NAMALWA (cell line): Measurements from ENCODE around the gene RAET1L.
"Not testable (repeated sequence)": the region's sequence is repeated elsewhere in the genome, so short reads cannot be mapped to it uniquely, and the experiment has no call there.

Source experiments
- DNase-seq: peaks from one replicate; pipeline ENCODE4 v3.0.0-alpha.2; 2015; ENCODE audit warnings: low spot score

Gene RAET1L

DNA sequence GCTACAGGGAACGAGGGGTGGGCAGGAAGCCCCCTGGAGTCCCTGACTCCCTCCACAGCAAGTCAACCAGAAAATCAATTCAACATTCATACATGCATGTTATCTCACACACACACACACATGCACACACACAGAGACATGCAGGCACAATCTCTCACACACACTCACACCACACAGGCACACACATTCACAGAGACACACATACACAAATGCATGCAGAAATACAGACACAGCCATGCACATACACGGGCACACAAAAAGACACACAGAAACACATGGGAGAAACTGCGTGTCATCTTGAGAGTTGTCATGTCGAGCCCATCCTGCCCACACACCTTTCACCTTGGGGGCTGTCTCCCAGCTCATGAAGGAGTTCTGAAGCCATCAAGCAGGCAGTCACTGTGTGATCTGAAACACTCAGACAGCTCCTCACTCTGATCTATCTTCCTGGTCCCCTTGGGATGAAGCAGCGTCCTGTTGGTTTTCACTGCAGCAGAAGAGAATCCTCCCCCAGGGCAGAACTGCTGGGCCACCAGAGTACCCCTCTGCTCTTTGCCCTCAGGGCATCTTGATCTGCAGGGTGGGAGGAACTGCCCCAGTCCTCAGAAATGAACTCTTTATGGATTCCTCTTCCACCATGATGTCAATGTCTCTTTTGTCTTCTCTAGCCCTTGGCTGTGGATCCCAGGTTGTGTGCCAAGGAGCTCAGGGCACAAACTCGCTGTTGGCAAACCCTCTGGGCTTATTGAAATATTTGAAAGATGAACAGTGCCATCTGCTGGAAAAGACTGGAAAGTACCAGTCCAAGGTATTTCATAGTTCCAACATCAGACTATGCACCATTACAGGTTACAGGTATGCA is 8.8 kb downstream of the RAET1L start:
- DNase-seq: peak; percentile 82

DNA sequence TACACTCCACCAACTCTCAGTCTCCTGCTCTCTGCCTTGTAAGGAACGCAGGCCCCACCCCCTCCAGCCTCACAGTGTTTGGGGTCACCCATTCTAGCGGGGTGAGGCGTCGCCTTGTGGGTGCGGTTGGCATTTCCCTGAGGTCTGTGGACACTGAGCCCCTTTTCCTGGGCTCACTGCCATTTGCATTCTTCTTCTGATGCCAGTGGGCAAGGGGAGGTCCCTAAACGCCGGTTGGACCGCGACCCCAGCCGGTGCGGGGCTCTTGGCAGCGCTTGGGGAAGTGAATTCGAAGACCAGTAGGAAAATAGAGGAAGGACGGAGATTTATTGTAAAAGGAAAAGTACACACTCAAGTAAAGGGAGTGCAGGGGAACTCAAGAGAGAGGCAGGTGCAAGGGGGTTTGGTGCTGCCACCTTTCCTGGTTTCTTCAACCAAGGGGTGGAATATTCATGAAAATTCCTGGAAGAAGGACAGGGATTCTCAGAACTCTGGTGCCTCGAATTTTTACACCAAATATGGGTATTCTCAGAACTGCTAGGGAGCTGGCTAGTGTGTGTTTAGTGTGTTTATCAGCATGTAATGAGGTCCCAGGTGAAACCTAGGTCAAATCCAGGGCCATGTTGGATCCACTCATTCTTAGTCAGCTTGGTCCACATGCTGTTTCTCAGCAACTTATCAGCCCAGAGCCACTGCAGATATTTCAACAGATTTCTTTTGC is 9.9 kb downstream of the RAET1L start:
- DNase-seq: not testable (repeated sequence)

DNA sequence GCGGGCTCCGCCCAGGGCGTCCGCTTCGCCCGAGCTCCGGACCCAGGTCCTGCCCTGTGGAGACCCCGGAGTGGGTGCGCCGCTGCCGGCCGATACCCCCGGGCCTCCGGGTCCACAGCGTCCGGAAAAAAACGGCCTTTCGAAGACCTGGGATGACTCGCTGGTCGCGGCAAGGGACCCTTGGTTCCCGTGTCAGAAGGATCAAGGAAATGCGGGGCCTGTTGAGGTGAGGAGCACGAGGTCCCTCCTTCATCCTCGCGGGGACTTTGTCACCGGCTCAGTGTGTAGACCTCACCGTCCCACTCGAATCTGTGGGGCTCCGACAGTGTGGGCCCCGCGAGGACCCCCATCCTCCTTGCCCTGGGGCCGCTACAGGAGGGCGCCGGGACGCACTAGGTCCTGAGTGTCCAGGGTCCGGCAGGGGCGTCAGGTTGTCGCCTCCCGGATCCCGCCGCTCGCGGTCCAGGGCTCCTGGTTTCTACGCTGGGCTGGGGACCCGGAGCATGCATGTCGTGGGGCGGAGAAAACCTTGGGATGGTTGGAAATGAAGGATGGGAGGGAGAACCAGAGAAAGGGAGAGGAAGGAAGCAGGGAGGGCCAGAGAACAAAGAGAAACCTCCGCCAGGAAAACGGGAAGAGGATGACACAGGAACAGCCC is 10.6 kb downstream of the RAET1L start:
- DNase-seq: not testable (repeated sequence)

DNA sequence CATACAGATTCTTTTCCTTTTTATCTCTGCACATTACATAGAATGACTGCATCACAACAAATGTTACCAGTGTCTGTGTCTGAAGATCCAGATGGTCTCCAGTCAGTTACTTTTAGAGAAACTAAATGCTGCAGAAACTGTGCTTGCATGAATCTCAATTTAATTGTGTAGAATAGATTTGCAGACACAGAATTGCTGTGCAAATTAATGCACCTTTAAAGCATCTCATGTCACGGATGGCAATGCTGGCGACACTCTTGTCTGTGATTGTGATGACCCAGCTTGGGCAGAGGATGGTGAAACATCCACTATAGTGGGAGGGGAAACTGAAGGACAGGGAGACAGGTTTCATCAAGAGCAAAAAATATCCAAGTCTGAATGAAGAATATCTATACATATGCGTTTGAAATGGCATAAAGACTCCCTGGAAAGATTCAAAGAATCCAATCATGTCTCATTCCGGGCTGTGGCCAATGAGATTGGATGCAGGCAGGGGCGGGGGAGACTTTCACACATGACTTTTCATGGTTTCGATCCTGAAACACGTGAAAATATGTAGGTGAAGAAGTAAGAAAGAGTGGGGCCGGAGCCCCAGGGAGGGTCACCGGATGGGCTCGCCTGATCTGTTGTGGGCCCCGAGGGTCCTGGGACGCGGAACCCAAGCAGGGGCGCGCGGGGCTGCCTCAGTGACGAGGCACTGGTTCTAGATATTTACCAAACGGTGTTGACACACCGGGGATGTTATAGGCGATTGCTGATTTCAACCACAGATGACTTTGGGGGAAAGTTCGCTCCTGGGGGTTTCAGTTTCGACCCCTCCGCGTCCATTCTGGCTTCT is 11.3 kb downstream of the RAET1L start:
- not testable (repeated sequence) for DNase-seq

DNA sequence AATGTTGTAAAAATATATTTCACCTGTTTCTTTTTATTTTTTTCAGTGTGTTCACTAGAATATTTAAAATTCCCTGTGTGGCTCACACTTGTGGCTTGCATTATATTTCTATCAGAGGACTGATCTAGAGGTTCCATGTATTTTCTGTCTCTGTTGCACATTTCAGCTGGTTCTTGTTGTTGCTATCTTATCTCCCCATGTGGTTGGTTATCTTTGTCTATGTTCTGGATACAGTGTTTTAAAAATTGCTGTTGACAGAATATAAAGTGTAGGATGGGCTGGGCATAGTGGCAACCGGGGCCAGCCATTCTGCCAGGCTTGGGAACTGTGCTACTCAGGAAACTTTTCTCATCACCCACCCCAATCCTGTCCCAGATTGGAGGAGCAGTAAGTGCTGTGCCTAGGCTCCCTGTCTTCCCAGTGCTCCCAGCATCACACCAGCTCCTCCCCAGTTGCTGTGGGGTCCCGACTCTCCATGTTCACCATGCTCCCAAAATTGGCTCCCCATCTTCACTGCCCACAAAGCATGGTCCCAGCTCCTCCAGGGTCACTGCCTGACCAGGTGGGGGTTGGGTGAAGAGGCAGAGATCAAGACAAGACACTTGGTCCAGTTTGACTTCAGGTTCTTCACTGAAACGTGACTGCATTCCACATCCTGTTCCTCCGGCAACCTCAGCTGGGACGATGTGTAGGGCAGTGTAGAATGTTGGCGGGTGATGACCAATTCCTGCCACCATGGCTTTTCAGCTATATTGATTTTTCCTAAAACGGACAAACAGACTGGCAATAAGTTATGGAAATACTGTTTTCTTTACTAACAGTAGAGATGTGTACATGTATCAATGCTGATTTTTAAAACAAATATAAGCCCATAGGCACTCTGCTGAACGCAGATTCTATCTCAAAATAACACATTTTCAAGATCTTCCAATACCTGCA is 12.2 kb downstream of the RAET1L start:
- not testable (repeated sequence) for DNase-seq

DNA sequence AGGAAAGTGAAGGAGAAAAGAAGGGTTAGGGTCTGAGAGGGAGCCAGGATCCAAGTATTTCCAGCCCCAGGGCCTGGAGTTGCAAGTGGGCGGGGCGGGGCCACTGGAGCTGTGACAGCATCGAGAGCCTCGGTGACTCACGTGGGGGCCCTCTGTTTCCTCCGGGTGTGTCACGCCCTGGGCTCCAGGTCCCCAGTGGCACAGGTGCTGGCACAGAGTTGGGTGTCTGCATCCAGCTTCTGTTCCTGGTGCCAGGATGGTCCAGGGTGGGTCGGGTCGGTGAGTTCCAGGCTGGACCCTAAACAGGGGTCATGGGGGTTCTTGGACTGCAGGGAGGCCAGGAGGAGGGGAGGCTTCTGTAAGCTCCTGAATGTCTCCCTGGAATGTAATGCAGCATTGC is 16.7 kb downstream of the RAET1L start:
- DNase-seq: no peak

DNA sequence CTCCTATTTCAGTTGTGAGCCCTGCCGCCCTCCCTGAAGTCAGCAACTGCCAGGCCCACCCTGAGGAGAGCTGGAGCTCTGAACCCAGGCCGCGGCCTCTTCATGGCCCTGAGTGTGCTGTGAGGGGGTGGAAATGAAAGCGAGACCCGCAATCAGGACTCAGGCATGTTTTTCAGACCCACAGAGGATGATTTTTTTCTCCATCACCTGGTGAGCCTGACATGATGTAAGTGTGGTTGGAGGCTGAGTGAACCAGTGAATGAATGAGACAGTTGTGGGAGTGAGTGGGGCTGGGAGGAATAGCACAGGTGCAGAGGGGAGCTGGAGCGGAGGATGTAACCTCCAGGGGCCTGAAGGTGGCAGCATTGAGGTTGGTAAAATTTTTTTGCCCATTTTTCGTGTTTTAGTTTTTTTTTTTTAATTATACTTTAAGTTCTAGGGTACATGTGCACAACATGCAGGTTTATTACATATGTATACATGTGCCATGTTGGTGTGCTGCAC is 18.3 kb downstream of the RAET1L start:
- DNase-seq: peak; percentile 69

DNA sequence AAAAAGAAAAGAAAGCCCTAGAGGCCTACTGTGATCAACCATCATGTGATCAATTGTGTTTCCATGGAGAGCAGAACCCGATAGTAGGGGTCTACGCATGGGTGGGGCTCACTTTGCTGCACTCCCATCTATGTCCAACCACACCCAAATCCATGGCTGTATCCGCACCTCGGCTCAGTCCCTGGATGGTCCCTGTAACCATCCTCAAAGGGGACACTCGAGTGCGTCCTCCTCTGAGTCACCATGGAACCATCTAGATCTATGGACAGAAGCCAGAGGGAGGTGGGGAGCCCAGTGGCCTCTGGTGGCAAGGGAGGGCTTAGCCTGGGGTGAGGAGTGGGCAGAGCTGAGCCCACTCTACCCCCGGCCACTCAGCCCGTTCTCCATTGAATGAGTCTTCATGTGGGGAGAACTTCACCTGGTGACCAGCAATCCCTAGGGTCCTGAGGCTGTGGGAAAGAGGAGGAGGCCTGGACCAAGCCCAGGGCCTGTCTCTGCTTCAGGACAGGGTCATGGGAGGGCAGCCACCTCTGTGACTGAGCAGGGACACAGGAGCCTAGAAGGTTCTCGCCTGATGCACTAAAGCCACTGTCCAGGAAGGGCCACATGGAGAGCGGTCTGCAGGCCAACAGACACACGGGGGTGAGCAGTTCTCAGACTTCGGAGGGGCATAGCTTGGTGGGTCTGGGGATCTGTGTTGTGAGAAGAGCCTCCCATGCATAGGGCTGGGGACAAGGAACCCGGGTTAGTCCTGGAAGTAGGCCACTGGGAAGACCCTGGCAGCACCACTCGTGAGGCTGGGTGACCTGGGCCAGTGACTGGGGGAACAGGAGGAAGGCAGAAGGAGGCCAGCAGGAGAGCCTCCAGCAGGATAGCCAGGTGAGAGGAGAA is 19.3 kb downstream of the RAET1L start:
- no peak for DNase-seq

DNA sequence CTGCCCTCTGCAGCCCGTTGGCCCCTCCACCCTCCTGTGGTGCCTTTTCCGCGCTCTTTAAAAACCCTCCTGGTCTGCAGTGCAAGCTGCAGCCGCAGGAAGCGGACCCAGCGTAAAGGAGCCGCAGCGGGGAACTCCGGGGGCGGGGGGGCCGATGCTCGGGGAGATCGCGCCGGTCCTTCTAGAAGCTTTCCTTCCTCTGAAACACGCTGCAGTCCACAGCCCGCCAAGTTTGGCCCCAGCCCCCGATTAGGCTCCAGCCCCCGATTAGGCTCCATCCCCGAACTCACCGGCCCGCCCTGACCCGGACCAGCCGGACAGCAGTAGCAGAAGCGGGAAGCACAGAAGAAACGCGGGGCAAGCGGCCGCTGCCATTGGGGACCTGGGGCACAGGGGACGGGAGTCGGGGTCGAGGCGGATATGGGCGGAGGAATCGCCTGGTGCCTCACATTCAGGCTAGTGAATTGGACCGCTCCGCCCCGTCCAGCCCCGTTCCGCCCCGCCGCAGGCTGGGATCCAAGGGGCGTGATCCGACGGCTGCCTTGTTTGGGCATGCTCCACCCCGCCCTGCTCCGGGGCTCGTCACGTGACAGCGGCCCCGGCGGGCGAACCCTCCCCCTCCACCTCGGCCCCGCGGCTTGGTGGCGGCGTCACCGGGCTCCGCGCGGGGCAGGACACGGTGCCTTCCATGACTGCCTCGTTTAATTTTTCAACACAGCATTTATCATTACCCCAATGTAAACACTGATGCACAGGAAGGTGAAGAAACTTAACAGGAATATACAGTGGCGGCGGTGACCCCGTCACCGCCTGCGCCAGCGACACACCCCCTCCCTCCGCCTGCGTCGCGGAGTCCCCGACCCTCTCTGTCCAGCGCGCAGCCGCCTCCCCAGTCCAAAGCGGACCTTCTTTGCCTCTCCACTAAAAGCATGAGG is 20.3 kb downstream of the RAET1L start:
- peak; percentile 88 for DNase-seq

DNA sequence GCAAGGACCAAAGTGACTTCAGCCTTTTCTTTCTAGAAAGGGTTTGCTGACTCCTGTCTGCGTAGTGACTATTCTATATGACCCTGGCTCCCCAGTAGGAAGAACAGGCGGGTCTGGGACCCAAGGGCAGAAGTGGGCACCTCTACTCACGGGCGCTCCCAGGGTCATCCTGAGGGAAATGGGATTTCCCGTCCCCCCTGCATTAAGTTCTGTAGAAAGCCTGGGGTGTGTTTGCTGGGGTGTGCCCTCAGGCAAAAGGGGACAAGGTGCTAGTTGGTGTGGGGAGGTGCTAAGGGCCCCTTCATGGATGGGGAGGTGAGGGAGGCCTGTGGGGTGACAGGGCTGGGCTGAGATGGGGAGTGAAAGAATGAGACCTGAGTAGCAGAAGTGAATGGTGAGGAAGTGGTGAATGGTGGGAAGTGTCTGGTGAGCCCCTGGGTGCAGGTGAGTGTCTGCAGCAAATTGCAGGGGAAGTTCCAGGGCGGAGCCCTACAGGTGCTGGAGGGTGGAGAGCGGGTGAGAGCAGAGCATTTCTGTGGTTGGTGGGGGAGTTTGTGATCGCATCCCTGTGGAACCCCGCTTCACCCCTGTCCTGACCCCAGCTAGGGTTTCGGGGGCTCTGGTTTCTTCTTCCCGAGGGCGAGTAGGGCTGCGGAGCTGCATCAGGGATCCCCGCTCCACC is 21.1 kb downstream of the RAET1L start:
- no peak for DNase-seq

DNA sequence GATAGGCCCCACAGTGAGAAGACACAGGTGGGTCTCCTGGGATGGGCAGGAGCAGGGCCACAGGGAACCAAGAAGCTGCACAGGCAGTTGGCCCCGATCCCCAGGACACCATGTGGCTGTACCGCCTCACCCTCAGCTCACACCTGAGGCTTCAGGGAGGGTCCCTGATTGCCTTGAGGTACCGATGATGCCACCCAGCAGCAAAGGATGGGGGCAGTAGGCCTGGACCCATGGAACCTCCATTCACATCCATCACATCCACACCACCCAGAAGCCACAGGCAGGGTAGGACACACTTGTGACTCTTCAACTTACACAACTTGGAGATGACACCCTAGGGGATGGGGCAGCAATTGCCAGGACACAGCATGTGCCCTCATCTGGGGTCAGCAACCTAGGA is 21.7 kb downstream of the RAET1L start:
- DNase-seq: not testable (repeated sequence)

DNA sequence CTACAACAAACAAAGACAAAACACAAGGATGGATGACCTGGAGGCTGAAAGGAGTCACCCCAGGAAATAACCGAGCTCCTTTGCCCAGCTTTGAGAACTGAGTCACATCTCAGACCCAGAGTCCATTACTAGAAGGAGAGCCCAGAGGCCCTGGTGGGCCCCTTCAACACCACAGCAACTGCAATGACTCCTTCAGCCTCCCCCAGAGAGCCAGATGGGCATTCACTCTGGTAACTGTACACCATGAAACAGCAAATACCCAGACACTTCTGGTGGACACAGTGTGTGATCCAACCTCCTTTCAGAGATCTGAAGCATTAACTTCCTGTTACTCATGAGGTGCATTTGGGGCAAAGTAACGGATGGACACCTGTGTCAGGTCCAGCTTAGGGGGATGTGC is 22.6 kb downstream of the RAET1L start:
- DNase-seq: no peak

DNA sequence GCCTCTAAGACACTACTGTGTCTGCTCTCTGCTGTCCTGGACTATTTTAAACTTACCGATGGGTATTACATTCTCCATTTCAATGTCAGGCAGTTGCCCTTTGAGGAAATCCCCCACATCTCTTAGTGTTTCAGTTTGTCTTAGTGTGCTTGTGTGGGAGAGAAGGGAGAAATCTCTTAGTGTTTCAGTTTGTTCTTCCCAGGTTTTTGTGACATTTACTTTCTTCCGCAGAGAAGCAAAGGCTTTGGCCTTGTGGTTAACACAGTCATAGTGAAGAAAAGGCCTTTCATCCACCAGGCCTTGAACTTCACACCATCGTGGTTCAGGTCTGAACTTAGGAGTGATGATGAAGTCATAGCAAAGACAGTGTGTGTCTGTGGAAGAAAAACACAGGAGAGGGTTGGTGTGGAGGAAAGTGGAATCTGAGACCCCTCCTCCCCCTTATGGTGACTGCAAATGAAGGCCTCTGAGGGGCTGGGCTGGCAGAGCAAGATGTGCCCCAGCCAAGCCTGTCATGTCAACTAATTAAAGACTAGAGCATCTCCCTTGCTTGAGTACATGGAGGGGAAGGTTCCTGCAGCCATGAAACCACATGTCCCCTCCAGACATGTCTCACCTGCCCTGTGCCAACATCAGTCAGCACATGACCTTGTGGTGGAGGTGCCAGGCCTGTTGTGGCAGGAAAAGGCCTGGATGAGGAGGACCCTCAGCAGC is 23.9 kb downstream of the RAET1L start:
- no peak for DNase-seq

DNA sequence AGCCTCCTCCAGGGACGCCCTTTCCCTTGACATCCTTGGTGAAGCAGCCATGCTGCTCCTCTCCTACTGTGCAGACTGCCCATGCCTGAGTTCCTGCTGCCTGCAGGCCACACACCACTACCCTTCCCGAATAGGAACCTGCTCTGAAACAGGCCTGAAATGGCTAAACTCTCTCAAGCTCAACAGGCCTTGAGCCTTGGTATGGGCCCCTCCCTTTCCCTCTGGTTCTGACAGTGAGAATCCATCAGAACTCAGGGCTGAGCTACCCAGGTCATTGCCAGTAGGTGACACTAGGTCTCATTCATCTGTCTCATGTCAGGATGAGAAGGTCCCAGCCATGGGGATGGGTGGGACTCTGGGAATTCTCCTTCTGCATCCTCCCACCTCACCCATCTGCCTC is 25.7 kb downstream of the RAET1L start:
- DNase-seq: no peak

DNA sequence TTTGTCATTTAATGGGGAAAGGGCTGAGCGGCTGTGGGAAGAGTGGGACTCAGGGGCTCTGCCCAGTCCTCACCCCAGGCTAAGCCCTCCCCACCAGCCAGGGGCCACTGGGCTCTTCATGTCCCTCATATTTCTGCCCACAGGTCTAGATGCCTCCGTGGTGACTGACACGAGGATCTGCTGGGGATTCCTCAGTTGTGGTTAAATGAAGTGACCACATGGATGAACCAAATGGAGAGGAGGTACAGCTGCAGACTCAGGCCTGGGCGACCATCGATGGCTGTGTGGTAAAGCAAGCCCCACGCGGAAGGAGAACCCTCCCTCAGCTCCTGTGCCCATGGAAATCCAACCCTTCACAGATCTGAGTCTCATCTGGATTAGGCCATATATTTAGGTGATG is 29.4 kb downstream of the RAET1L start:
- no peak for DNase-seq

DNA sequence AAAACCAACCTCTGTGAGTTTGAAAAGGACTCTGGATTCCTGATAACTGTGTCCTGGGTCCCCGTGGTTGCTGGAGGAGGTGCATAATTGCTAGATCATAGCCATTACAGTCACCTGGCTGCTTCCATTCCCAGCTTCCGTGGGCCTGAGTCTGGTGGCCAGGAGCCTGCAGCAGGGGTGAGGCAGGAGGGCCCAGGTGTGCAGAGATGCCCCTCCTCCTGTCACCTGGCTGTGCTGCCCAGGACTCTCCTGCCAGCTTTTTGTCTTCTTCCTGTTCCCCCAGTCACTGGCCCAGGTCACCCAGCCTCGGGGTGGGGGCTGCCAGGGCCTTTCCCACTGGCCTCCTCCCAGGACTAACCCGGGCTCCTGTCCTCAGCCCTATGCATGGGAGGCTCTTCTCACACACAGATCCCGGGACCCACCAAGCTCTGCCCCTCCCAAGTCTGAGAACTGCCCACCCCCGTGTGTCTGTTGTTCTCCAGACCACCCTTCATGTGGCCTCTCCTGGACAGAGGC is 30.0 kb downstream of the RAET1L start:
- DNase-seq: no peak

DNA sequence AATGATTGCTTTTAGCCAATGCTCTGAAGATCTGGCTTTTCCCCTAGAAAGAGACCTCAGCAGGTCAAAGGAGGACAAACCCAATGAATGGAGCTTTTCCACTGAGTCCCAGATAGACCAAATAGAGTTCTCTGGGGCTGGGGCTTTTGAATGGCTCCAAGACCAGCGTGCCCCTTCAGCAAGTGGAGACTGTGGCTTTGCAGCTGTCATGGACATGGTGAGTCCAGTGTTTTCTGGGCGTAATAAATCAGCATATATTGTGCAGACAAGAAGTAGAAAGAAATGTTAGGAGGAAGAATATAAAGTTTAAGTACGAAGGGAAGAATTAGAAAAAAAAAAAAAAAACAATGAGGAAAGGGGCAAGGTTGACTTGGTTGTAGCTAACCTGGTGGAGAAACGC is 33.5 kb downstream of the RAET1L start:
- DNase-seq: no peak
